ENCODE data around the gene CEP83. TPM values are rescaled to one million over a fixed set of nuclear protein-coding genes. Genes with fewer than 3 reads are reported as not detected.
"Not testable (repeated sequence)": the region's sequence is repeated elsewhere in the genome, so short reads cannot be mapped to it uniquely, and the experiment has no call there.

CEP83 gene
- total RNA-seq, 2 experiments from 2014 or later, result 29.2 to 29.6 TPM

DNA sequence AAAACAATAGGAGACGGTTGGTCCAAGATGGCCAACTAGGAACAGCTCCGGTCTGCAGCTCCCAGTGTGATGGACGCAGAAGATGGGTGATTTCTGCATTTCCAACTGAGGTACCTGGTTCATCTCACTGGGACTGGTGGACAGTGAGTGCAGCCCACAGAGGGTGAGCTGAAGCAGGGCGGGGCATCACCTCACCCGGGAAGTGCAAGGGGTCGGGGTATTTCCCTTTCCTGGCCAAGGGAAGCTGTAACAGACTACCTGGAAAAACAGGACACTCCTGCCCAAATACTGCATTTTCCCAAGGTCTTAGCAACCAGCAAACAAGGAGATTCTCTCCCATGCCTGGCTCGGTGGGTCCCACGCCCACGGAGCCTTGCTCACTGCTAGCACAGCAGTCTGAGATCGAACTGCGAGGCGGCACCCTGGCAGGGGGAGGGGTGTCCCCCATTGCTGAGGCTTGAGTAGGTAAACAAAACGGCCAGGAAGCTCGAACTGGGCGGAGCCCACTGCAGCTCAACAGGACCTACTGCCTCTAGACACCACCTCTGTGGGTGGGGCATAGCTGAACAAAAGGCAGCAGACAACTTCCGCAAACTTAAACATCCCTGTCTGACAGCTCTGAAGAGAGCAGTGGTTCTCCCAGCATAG is 70.1 kb downstream of the CEP83 start:
- POLR2A ChIA-PET, result not testable (repeated sequence)

DNA sequence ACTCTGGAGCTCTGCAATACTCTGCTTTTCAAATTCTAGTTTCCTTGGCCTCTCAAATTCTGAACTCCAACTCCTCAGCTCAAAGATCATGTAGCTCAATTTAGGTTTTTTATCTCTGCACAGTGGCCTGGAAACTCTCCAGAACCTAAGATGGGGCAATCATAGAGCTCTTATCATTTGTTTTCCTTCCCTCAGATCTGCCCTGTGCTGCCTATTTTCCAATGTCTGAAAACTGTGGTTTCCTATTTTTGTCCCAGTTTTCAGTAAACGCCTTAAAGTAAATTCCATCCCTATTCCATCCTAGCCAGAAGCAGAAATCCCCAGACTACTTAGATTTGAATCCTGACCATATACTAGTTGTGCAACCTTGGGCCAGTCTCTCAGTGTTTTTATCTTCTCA is 73.2 kb downstream of the CEP83 start:
- ChIA-PET POLR2A (no interaction called here), CTCF (no interaction called here)

More for the DNA sequence above, 70.1 kb downstream of the CEP83 start:
- CTCF ChIA-PET, result not testable (repeated sequence)

- POLR2A ChIA-PET, result no interaction called here
- CTCF ChIA-PET, result no interaction called here
These were observed 75.6 kb downstream of the CEP83 start for GRCh38 chr12:94384030-94384429.

DNA sequence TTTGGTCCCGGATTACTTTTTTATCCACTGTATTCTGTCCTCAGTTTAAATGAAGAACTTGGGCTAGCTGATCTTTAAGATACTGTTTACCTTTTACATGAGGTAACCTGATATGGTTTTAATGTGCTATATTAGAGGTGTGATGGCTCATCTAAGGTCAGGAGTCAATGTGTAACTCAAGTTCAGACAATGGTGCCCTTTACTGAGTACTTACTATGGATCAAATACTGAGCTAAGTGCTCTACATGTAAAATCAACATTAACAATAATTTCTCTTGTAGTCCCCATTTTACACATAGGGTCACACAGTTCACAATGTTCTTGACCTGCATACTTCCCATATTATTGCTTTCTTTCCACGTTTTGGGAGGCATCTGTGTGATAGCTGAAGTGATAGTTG is 79.2 kb downstream of the CEP83 start:
- ChIA-PET POLR2A (no interaction called here), CTCF (interaction anchor here (1.8 kb wide), 1 partner anchor 76 kb away, joined by 8 read pairs; no protein-coding TSS in a partner anchor)

- ChIA-PET POLR2A (interaction anchor here (0.5 to 0.8 kb wide), 6 partner anchors 12 to 943 kb away, joined by 3 to 9 read pairs (median 6); no protein-coding TSS in a partner anchor), CTCF (interaction anchor here (0.6 to 1.8 kb wide), 3 partner anchors 15 to 722 kb away, joined by 3 to 8 read pairs (median 3); no protein-coding TSS in a partner anchor)
These were observed 80.1 kb downstream of the CEP83 start for GRCh38 chr12:94379479-94380113.

DNA sequence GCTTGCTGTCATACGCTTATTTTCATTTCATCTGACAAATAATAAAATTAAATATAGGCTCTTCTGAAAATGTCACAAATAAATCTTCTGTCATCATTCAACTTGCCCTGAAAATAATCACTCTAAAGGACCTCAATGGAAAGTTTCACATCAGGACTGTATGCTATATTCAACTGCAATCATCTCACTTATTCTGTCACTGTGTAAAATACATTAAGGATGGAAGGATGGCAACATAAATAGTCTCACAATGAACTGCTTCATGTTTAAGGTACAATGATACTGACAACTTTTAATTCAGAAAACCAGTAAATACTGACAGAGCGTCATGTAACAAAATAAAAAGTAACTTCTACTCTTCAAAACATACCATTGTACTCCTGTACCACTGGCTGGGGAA is 82.1 kb downstream of the CEP83 start:
- ChIA-PET POLR2A (no interaction called here), CTCF (no interaction called here)

DNA sequence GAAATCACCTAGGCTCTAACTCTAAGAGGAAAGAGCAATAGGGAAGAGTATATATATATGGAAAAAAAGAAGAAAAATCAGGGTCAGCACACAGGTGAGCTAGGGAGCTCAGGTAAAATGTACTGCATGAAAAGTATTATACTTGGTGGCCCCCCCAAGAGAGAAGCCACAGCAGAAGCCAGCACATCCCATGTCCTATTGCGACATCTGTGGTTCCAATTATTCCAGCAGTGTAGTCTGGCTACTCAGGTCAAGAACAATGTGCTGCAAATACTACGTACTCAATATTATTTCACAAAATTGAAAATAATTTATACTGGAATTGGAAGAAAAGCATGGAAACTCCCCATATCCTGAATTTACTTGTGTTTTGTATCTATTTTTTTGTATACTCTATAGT is 85.5 kb downstream of the CEP83 start:
- POLR2A ChIA-PET, result no interaction called here
- CTCF ChIA-PET, result no interaction called here

DNA sequence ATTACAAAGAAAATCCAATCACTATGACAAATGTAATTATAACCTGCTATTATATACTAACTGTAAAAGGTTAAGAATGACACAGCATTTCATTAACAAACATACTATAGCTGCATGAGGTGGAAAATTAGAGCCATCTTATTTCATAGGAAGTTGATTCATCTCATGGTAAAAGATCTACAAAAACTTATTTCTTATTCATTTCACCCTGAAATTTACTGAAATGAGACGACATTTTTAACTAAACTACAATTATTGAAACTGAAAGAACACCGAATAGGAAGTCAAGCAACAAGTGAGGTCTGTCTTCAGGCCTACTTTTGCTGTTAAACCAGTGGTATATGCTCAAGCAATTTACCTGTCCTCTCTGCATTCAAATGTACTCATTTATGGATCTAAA is 87.2 kb downstream of the CEP83 start:
- CTCF ChIA-PET, result no interaction called here

GRCh38 chr12:94362653-94363052 is 97.0 kb downstream of the CEP83 start:
- POLR2A ChIA-PET, result no interaction called here

More for the DNA sequence above, 87.2 kb downstream of the CEP83 start:
- POLR2A ChIA-PET, result no interaction called here

DNA sequence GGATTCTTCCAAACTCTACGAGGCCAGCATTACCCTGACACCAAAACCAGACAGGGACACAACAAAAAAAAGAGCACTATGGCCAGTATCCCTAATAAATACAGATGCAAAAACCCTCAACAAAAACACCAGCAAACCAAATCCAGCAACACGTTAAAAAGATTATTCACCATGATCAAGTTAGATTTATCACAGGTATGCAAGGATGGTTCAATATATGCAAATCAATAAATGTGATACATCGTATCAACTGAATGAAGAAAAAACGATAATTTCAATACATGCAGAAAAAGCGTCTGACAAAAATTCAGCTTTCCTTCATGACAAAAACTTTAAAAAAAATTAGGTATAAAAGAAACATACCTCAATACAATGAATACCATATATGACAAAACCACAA is 99.9 kb downstream of the CEP83 start:
- ChIA-PET CTCF (no interaction called here), POLR2A (no interaction called here)

More at GRCh38 chr12:94362653-94363052, 97.0 kb downstream of the CEP83 start:
- CTCF ChIA-PET, result no interaction called here

DNA sequence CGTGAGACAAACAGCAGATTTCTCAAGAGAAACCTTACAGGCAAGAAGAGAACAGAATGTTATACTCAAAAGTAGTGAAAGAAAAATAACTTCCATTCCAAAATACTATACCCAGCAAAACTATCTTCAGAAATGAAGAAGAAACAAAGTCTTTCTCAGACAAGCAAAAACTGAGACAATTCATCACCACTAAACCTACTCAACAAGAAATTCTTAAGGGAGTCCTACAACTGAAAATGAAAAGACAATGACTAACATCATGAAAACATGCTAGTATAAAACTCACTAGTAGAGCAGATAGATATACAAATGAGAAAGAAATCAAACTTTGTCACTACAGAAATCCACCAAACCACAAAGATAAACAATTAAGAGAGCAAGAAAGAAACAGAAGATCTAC is 106.5 kb downstream of the CEP83 start:
- POLR2A ChIA-PET, result no interaction called here
- CTCF ChIA-PET, result no interaction called here

DNA sequence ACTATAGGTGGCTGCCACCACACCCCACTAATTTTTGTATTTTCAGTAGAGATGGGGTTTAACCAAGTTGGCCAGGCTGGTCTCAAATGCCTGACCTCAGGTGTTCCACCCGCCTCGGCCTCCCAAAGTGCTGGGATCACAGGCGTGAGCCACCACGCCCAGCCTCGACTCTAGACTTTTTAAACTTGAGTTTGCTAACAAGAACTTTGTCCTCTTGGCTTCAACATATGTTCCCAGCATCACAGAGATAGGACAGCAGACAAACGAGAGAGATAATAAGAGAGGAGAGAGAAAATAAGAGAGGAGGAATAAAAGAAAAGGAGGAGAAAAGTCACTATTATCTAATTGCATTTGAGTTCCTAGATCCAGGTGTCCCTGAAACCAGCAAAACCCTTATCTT is 119.1 kb downstream of the CEP83 start:
- POLR2A ChIA-PET, result no interaction called here
- CTCF ChIA-PET, result no interaction called here

- CTCF ChIA-PET, result no interaction called here
- POLR2A ChIA-PET, result no interaction called here
These were observed 121.5 kb downstream of the CEP83 start for GRCh38 chr12:94338006-94338794.

- ChIA-PET POLR2A (no interaction called here), CTCF (interaction anchor here (0.8 kb wide), 1 partner anchor 31 kb away, joined by 3 read pairs; no protein-coding TSS in a partner anchor)
These were observed 123.3 kb downstream of the CEP83 start for GRCh38 chr12:94336211-94336925.

- ChIA-PET POLR2A (no interaction called here), CTCF (no interaction called here)
These were observed 126.3 kb downstream of the CEP83 start for GRCh38 chr12:94333396-94333795.

GRCh38 chr12:94329366-94329765 is 130.3 kb downstream of the CEP83 start:
- CTCF ChIA-PET, result interaction anchor here (0.7 kb wide), 1 partner anchor 207 kb away, joined by 3 read pairs; no protein-coding TSS in a partner anchor
- POLR2A ChIA-PET, result no interaction called here

GRCh38 chr12:94327809-94328208 is 131.9 kb downstream of the CEP83 start:
- CTCF ChIA-PET, result interaction anchor here (1.6 kb wide), 1 partner anchor 22 kb away, joined by 5 read pairs; no protein-coding TSS in a partner anchor
- POLR2A ChIA-PET, result no interaction called here

GRCh38 chr12:94326727-94327126 is 132.9 kb downstream of the CEP83 start:
- ChIA-PET POLR2A (no interaction called here), CTCF (interaction anchor here (1.6 kb wide), 1 partner anchor 21 kb away, joined by 5 read pairs; no protein-coding TSS in a partner anchor)

DNA sequence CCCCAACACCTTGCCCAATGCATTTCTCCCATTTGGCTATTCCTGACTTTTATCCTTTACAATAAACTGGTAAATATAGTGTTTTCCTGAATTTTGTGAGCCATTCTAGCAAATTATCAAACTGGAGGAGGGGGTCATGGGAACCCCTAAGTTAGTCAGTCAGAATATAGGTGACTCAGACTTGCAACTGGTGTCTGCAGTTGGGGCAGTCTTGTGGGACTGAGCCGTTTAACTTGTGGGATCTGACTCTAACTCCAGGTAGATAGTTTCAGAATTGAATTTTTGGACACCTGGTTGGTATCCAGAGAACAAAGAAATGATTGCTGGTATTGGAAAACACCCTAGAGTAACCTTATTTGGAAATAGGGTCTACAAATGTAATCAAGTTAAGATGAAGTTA is 133.4 kb downstream of the CEP83 start:
- ChIA-PET CTCF (no interaction called here), POLR2A (no interaction called here)

DNA sequence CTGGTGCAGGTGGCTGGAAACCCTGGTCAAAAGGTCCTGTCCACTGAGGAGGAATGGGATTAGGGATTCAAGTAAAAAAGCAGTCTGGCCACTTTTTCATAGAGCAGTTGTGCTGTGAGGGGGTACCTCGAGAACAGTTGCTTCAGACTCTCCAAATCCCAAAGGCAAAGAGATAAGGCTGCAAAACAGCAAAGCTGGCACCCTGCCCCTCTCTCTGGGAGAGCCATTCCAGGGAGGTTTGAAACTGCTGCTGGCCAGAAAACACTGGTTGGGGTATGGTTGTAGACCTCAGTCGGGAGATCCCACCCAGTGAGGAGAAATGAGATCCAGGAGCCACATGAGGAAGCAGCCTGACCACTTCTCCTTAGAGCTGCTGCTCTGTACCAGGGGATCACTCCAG is 137.3 kb downstream of the CEP83 start:
- ChIA-PET CTCF (no interaction called here), POLR2A (no interaction called here)
